GM23338 (cell line): ENCODE data around the gene IRF8. TPM values are rescaled to one million over a fixed set of nuclear protein-coding genes. Genes with fewer than 3 reads are reported as not detected.
A peak's percentile ranks its signal among the peaks of the same experiment; 100 is the strongest.

Source experiments
- ATAC-seq: fragments of 200-7000 bp; cut with Tn5 transposase; 3 replicates; pipeline ENCODE4 v1.9.1; 2020
- DNase-seq: peaks from one replicate; pipeline ENCODE4 v3.0.0-alpha.2; 2015; ENCODE audit warnings: low spot score
- H2AFZ ChIP-seq: fragments of 200-600 bp; sonication (generic); 2 replicates; pipeline ENCODE4 v1.8.0; 2016; ENCODE audit warnings: antibody characterized with exemption, mild to moderate bottlenecking, moderate library complexity
- H3F3A ChIP-seq: fragments of 200-600 bp; sonication (generic); replicated peaks from 2 replicates; pipeline ENCODE4 v1.8.0; 2017; ENCODE audit warnings: antibody characterized with exemption, mixed run types, low read depth
- H3K27ac ChIP-seq: fragments of 200-600 bp; sonication (generic); 2 replicates; pipeline ENCODE4 v1.6.1; 2016; ENCODE audit warnings: low read depth
- H3K27me3 ChIP-seq: fragments of 200-600 bp; sonication (generic); 2 replicates; pipeline ENCODE4 v1.8.0; 2016; ENCODE audit warnings: mild to moderate bottlenecking, mixed run types, moderate library complexity; ENCODE audit not compliant: insufficient read depth
- H3K36me3 ChIP-seq: fragments of 200-600 bp; sonication (generic); 2 replicates; pipeline ENCODE4 v1.8.0; 2016; ENCODE audit warnings: mild to moderate bottlenecking; ENCODE audit not compliant: insufficient read depth
- H3K4me1 ChIP-seq: fragments of 200-600 bp; sonication (generic); 2 replicates; pipeline ENCODE4 v1.8.0; 2016; ENCODE audit warnings: mild to moderate bottlenecking, moderate library complexity; ENCODE audit not compliant: insufficient read depth
- H3K4me2 ChIP-seq: fragments of 200-600 bp; sonication (generic); 2 replicates; pipeline ENCODE4 v1.7.1; 2017; ENCODE audit warnings: mixed run types
- H3K4me3 ChIP-seq: fragments of 200-600 bp; sonication (generic); 2 replicates; pipeline ENCODE4 v1.6.1; 2016; ENCODE audit warnings: mixed run types
- H3K79me2 ChIP-seq: fragments of 200-600 bp; sonication (generic); replicated peaks from 2 replicates; pipeline ENCODE4 v1.8.0; 2017; ENCODE audit warnings: mild to moderate bottlenecking; ENCODE audit not compliant: insufficient read depth
- H3K9me2 ChIP-seq: fragments of 200-600 bp; sonication (generic); 2 replicates; pipeline ENCODE4 v1.8.0; 2017; ENCODE audit not compliant: insufficient read depth
- H4K20me1 ChIP-seq: fragments of 200-600 bp; sonication (generic); replicated peaks from 2 replicates; pipeline ENCODE4 v1.8.0; 2017; ENCODE audit warnings: mild to moderate bottlenecking; ENCODE audit not compliant: insufficient read depth
- H3K27ac Mint-ChIP-seq: 2 replicates; pipeline ENCODE4 v1.8.0; 2020; ENCODE audit warnings: inconsistent platforms, mild to moderate bottlenecking, moderate library complexity, mixed read lengths
- H3K27me3 Mint-ChIP-seq: 3 replicates; pipeline ENCODE4 v1.8.0; 2022; ENCODE audit warnings: low read depth, mild to moderate bottlenecking, moderate library complexity, mixed read lengths, inconsistent platforms; ENCODE audit not compliant: insufficient read depth, poor library complexity
- H3K36me3 Mint-ChIP-seq: 3 replicates; pipeline ENCODE4 v1.8.0; 2021; ENCODE audit warnings: low read depth, mild to moderate bottlenecking, inconsistent platforms, moderate library complexity, mixed read lengths
- H3K4me1 Mint-ChIP-seq: 3 replicates; pipeline ENCODE4 v1.8.0; 2020; ENCODE audit warnings: mild to moderate bottlenecking, inconsistent platforms, mixed read lengths
- H3K4me3 Mint-ChIP-seq: 3 replicates; pipeline ENCODE4 v1.8.0; 2021; ENCODE audit warnings: moderate library complexity, mild to moderate bottlenecking, inconsistent platforms, mixed read lengths
- H3K9me3 Mint-ChIP-seq: 3 replicates; pipeline ENCODE4 v1.8.0; 2020; ENCODE audit warnings: moderate library complexity, mild to moderate bottlenecking, inconsistent platforms, mixed read lengths
- CTCF ChIP-seq, 2 experiments: fragments of 200-600 bp in 1 of 2; sonication (generic) in 1 of 2; conservative IDR thresholded peaks; 2 replicates each; pipeline versions ENCODE4 v1.5.1 to v1.6.1; 2016 to 2017; ENCODE audit warnings: antibody characterized with exemption in 2 of 2, low read depth in 2 of 2, mild to moderate bottlenecking in 2 of 2, moderate library complexity in 1 of 2
- EZH2 ChIP-seq: fragments of 200-600 bp; sonication (generic); IDR thresholded peaks from one replicate; pipeline ENCODE4 v1.8.0; 2017; ENCODE audit warnings: antibody characterized with exemption, mild to moderate bottlenecking, low read depth; ENCODE audit not compliant: unreplicated experiment
- JUNB ChIP-seq: IDR thresholded peaks from one replicate; pipeline ENCODE4 v1.6.1; 2016; ENCODE audit warnings: antibody characterized with exemption; ENCODE audit not compliant: unreplicated experiment
- NANOG ChIP-seq: IDR thresholded peaks from 2 replicates; pipeline ENCODE4 v1.6.1; 2016; ENCODE audit warnings: antibody characterized with exemption, borderline replicate concordance
- POLR2AphosphoS5 ChIP-seq: IDR thresholded peaks from 2 replicates; pipeline ENCODE4 v1.6.1; 2016; ENCODE audit warnings: antibody characterized with exemption, low read depth
- REST ChIP-seq: IDR thresholded peaks from one replicate; pipeline ENCODE4 v1.6.1; 2018; ENCODE audit warnings: antibody characterized with exemption; ENCODE audit not compliant: unreplicated experiment
- STAT1 ChIP-seq: IDR thresholded peaks from one replicate; pipeline ENCODE4 v1.6.1; 2016; ENCODE audit warnings: antibody characterized with exemption; ENCODE audit not compliant: unreplicated experiment
- ZNF114 ChIP-seq: fragments of 250-450 bp; sonication (Bioruptor Pico); IDR thresholded peaks from 2 replicates; pipeline ENCODE4 v1.5.0; 2020; ENCODE audit warnings: mild to moderate bottlenecking, moderate library complexity
- ZNF331 ChIP-seq: fragments of 250-450 bp; sonication (Bioruptor Pico); IDR thresholded peaks from 2 replicates; pipeline ENCODE4 v1.5.0; 2020; ENCODE audit warnings: low read depth, mild to moderate bottlenecking, moderate library complexity
- ZNF462 ChIP-seq: fragments of 250-450 bp; sonication (Bioruptor Pico); IDR thresholded peaks from 2 replicates; pipeline ENCODE4 v1.5.0; 2020; ENCODE audit warnings: mild to moderate bottlenecking, moderate library complexity
- polyA plus RNA-seq: library from polyadenylated mRNA; unstranded; fragments of >200 nt; fragmentation: Nextera tagmentation; extraction: Ambion mirVana; gene quantifications from 2 replicates; pipeline ENCODE4 v1.2.1, GENCODE V29; 2016
- total RNA-seq: library from RNA; depleted of rRNA; stranded (reverse); fragments of >200 nt; shearing (Covaris generic); gene quantifications from 2 replicates; pipeline ENCODE4 v1.2.3, GENCODE V29; 2014

The IRF8 gene
- total and polyA plus RNA-seq, 2 experiments from 2014 or later = 0.47 to 2.8 TPM

- TF ChIP-seq REST = no peak
These were observed 27.4 kb downstream of the IRF8 start (continued) for GRCh38 chr16:85926370-85926769.

GRCh38 chr16:85927371-85927770 lies 28.4 kb downstream of the IRF8 start:
- Histone ChIP-seq H3F3A (no peaks in the 10 kb centered on the region), H3K4me1 (no peaks in the 10 kb centered on the region), H3K27ac (no peak overlapping the region), H4K20me1 (no peaks in the 10 kb centered on the region), H3K4me2 (no peak overlapping the region), H3K9me2 (no peaks in the 10 kb centered on the region), H3K4me3 (no peak overlapping the region), H3K79me2 (no peaks in the 10 kb centered on the region), H3K36me3 (no peaks in the 10 kb centered on the region), H3K27me3 (no peaks in the 10 kb centered on the region), H2AFZ (peak overlapping the region; percentile 78)
- Mint-ChIP-seq H3K27ac (no peak overlapping the region), H3K4me1 (peaks cover 14% of the 10 kb centered on the region), H3K36me3 (no peaks in the 10 kb centered on the region), H3K27me3 (peaks cover 2% of the 10 kb centered on the region), H3K4me3 (no peak overlapping the region), H3K9me3 (no peaks in the 10 kb centered on the region)
- no peak for DNase-seq
- ATAC-seq = no peak
- TF ChIP-seq REST (no peak), POLR2AphosphoS5 (no peak), ZNF462 (CRISPR knock-in tag) (no peak), JUNB (no peak), STAT1 (no peak), EZH2 (no peak), CTCF (conservative IDR thresholded peaks at IDR 0.05; ENCODE audit: low read depth in 2 of 2) (no peak), NANOG (no peak), ZNF114 (CRISPR knock-in tag) (no peak), ZNF331 (CRISPR knock-in tag) (no peak)
